Bronchial epithelial cell (primary cell): ENCODE data around the gene RASSF6. TPM values are rescaled to one million over a fixed set of nuclear protein-coding genes. Genes with fewer than 3 reads are reported as not detected.
A peak's percentile ranks its signal among the peaks of the same experiment; 100 is the strongest.

Source experiments
- DNase-seq: peaks from one replicate; pipeline ENCODE4 v3.0.0-alpha.2; 2010; ENCODE audit warnings: low read depth
- FAIRE-seq: peaks from 2 replicates; lab custom pipeline; 2011; peaks lifted over from hg19 to GRCh38; lab: Jason Lieb, UNC
- H3K27me3 ChIP-seq: 2 replicates; pipeline ENCODE4 v1.5.1; 2011; ENCODE audit warnings: low read length; ENCODE audit not compliant: control insufficient read depth, insufficient read depth
- H3K36me3 ChIP-seq: 2 replicates; pipeline ENCODE4 v1.5.1; 2011; ENCODE audit warnings: low read length; ENCODE audit not compliant: control insufficient read depth, insufficient read depth
- H3K4me3 ChIP-seq: 2 replicates; pipeline ENCODE4 v1.5.1; 2011; ENCODE audit warnings: mild to moderate bottlenecking, low read depth, low read length, control low read depth
- CTCF ChIP-seq: IDR thresholded peaks from 2 replicates; pipeline ENCODE4 v1.5.1; 2011; ENCODE audit warnings: mild to moderate bottlenecking, moderate library complexity, low read length, control low read depth, inconsistent platforms; ENCODE audit not compliant: insufficient read depth, severe bottlenecking
- total RNA-seq: library from RNA; depleted of rRNA; stranded (reverse); fragments of >200 nt; gene quantifications from 2 replicates; pipeline ENCODE4 v1.2.1, GENCODE V29; 2014

Gene RASSF6
- total RNA-seq, 1 donor from 2014 or later: 7.4 TPM

- Histone ChIP-seq H3K36me3 (no peaks in the 10 kb centered on the region), H3K4me3 (no peak overlapping the region), H3K27me3 (no peaks in the 10 kb centered on the region)
- no peak for TF ChIP-seq CTCF
- DNase-seq (no peak), FAIRE-seq (no peak)
These were observed 75.6 kb downstream of the RASSF6 start for GRCh38 chr4:73544620-73545019.

DNA sequence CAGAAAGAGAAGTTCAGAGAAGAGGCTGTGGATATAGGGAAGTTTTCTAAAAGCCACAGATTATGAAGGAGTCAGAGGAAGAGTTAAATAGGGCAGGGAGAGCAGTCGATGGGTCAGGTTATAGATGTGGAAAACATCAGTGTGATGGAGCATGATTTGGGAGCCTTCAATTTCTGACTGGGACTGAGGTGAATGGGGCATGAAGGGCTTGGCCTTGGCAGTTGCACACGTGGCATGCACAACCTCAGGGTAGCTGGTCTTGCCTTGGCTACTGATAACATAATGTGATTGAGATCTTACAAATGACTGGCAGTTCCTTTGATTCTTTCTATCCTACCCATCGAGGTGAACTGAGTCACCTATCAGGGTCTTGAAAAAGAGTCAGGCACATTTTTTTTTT is 79.0 kb downstream of the RASSF6 start:
- Histone ChIP-seq H3K36me3 (no peaks in the 10 kb centered on the region), H3K27me3 (no peaks in the 10 kb centered on the region), H3K4me3 (no peak overlapping the region)
- no peak for TF ChIP-seq CTCF
- no peak for DNase-seq
- FAIRE-seq: peak; percentile 32

- no peak for TF ChIP-seq CTCF
- DNase-seq (no peak), FAIRE-seq (no peak)
- H3K4me3 ChIP-seq: no peak overlapping the region
- no peaks in the 10 kb centered on the region for H3K27me3 ChIP-seq
- no peaks in the 10 kb centered on the region for H3K36me3 ChIP-seq
These were observed 79.4 kb downstream of the RASSF6 start for GRCh38 chr4:73540826-73541225.

GRCh38 chr4:73539386-73539785 is 80.8 kb downstream of the RASSF6 start:
- DNase-seq (no peak), FAIRE-seq (no peak)
- no peak overlapping the region for H3K4me3 ChIP-seq
- TF ChIP-seq CTCF: no peak
- H3K27me3 ChIP-seq: no peaks in the 10 kb centered on the region
- no peaks in the 10 kb centered on the region for H3K36me3 ChIP-seq

GRCh38 chr4:73538162-73538561 is 82.1 kb downstream of the RASSF6 start:
- Histone ChIP-seq H3K36me3 (no peaks in the 10 kb centered on the region), H3K4me3 (no peak overlapping the region), H3K27me3 (no peaks in the 10 kb centered on the region)
- TF ChIP-seq CTCF: no peak
- FAIRE-seq (no peak), DNase-seq (no peak)
